ENCODE results near the gene CFAP410. TPM values are rescaled to one million over a fixed set of nuclear protein-coding genes. Genes with fewer than 3 reads are reported as not detected.

The CFAP410 gene
- total RNA-seq, result 3.7 and 4.8 TPM in 2 replicates

GRCh38 chr21:44338971-44339910 is at the start of gene CFAP410:
Gene CFAP410 (minus strand): TSS chr21:44339390. CDS start chr21:44339194, 196 bp downstream.
- peak; percentile 97 to 98 for DNase-seq (ENCODE audit: low read depth in 2 of 2)

GRCh38 chr21:44384968-44385367 is 45.8 kb upstream of the CFAP410 start:
- DNase-seq (ENCODE audit: low read depth in 2 of 2), result no peak

DNA sequence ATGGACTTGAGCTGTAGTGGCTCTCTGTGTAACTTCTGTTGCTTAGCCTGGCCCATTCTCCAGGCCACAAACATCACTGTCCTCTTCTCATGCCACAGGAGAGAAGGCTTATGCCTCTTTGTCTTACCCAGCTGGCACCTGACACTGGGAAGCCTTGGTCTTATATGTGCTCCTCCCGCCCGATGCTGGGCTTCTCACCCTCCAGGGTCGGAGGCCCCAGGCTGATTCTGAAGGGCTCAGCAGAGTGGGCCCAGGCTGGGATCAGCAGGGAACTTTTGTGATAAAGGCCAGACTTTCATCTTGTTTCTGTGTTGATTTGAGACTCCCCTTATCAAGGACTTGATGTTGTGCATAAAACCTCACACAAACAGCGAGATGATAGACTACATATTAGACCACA is 44.0 kb upstream of the CFAP410 start:
- DNase-seq (ENCODE audit: low read depth in 2 of 2), result no peak

DNA sequence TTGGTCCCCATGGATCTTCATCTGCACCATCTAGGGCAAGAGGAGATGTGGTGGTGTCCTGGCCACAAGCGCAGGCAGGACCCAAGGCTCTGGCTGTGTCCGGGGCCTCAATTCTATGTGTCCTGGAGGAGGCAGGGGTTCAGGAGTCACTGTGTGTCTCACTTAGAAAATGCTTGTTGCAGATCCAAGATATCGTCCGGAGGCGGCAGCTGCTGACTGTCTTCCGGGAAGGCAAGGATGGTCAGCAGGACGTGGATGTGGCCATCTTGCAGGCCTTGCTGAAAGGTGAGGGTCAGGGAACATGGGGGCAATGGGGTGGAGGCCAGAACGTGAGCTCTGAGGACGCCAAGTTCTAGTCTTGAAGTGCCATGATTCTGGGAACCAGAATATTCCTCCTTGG is 43.3 kb upstream of the CFAP410 start:
- DNase-seq (ENCODE audit: low read depth in 2 of 2), result no peak

- no peak for DNase-seq (ENCODE audit: low read depth in 2 of 2)
Measured at GRCh38 chr21:44381874-44382273, 42.7 kb upstream of the CFAP410 start.

GRCh38 chr21:44380876-44381275 is 41.7 kb upstream of the CFAP410 start:
- DNase-seq (ENCODE audit: low read depth in 2 of 2), result no peak

- DNase-seq (ENCODE audit: low read depth in 2 of 2), result no peak
Measured at GRCh38 chr21:44379991-44380865, 41.0 kb upstream of the CFAP410 start.

GRCh38 chr21:44379515-44379848 is 40.3 kb upstream of the CFAP410 start:
- no peak for DNase-seq (ENCODE audit: low read depth in 2 of 2)

- DNase-seq (ENCODE audit: low read depth in 2 of 2), result no peak
Measured at GRCh38 chr21:44378646-44379514, 39.7 kb upstream of the CFAP410 start.

DNA sequence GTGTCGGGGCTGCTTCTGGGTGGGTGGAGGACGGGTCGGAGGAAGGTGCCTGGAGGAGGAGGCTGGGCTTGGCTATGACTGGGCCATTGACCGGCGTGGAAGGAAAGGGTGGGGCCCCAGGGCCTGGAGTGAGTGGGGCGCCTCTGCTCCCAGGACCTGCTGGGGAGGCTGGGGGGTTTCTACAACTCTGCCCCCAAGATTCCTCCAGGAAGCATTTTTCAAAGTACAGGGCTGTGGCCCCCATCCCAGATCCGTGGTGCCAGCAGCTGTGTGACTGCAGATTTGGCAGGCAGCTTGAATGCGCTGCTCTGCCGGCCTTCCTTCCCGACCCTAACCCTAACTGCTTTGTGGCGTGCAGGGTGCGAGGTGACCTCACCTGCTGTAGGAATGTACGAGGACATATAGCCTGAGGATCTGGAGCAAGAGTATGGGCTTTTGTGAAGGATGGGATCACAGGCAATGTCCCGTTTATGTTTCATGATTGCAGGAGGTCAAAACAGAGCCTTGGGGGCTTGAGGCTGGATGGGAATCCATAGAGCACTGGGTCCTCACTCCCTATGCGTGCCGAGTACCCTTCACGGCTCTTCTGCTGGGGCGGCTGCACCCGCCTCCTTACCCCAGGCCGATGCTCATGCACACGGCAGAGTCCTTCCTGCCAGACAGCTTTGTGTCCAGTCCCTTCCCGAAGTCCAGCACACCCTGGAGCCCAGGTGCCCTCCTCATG is 38.9 kb upstream of the CFAP410 start:
- DNase-seq (ENCODE audit: low read depth in 2 of 2), result no peak

- DNase-seq (ENCODE audit: low read depth in 2 of 2), result no peak
Measured at GRCh38 chr21:44377201-44377921, 38.2 kb upstream of the CFAP410 start.

GRCh38 chr21:44376606-44377005 is 37.4 kb upstream of the CFAP410 start:
- DNase-seq (ENCODE audit: low read depth in 2 of 2), result no peak

DNA sequence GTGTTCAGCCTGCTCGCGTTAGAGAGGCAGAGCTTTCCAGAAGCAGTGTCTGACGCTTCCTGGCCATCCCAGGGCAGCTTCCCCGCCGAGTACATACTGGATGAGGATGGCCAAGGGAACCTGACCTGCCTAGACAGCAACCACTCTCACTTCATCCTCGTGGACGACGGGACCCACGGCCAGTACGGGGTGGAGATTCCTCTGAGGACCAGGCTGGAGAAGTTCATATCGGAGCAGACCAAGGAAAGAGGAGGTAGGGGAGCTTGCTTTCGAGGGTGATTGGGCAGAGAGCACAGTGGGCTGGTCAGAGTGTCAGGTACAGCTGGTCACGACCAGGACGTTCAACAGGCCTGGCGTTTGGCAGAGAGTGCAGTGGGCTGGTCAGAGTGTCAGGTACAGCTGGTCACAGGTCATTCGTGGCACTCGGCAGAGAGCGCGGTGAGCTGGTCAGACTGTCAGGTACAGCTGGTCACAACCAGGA is 36.6 kb upstream of the CFAP410 start:
- no peak for DNase-seq (ENCODE audit: low read depth in 2 of 2)

- DNase-seq (ENCODE audit: low read depth in 2 of 2), result no peak
Measured at GRCh38 chr21:44375281-44375651, 36.1 kb upstream of the CFAP410 start.

DNA sequence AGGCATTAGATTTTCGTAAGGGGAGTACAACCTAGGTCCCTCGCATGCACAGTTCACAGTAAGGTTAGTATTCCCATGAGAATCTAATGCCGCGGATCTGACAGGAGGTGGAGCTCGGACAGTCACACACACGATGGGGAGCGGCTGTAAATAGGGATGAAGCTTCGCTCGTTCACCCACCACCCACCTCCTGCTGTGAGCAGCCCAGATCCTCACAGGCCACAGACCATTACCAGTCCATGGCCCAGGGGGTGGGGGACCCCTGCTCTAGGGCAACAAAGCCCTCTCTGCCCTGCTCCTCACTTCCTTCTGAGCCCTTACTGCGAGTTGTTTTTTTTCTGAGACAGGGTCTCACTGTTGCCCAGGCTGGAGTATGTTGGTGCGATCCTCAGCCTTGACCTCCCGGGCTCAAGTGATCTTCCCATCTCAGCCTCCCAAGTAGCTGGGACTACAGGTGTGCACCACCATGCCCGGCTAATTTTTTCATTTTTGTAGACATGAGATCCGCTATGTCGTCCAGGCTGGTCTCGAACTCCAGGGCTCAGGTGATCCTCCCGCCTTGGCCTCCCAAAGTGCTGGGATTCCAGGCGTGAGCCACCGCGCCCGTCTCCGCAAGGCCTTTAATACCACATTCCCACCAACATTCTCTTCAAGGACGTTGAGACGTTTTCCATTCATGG is 35.6 kb upstream of the CFAP410 start:
- DNase-seq (ENCODE audit: low read depth in 2 of 2), result no peak

GRCh38 chr21:44372616-44373015 is 33.4 kb upstream of the CFAP410 start:
- no peak for DNase-seq (ENCODE audit: low read depth in 2 of 2)

DNA sequence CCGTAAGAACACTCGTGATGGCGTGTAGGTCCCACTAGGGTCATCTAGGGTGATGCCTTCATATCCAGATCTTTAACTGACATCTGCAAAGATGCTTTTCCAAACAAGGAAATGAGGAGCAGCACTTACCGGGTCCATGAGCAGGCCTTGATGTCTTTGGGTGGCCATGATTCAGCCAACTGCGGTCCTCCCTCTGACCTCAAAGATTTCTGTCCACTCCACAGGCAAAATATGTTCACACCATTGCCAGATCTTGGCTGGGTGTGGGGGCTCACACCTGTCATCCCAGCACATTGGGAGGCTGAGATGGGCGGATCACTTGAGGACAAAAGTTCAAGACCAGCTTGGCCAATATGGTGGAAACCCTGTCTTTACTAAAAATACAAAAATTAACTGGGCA is 32.4 kb upstream of the CFAP410 start:
- no peak for DNase-seq (ENCODE audit: low read depth in 2 of 2)

DNA sequence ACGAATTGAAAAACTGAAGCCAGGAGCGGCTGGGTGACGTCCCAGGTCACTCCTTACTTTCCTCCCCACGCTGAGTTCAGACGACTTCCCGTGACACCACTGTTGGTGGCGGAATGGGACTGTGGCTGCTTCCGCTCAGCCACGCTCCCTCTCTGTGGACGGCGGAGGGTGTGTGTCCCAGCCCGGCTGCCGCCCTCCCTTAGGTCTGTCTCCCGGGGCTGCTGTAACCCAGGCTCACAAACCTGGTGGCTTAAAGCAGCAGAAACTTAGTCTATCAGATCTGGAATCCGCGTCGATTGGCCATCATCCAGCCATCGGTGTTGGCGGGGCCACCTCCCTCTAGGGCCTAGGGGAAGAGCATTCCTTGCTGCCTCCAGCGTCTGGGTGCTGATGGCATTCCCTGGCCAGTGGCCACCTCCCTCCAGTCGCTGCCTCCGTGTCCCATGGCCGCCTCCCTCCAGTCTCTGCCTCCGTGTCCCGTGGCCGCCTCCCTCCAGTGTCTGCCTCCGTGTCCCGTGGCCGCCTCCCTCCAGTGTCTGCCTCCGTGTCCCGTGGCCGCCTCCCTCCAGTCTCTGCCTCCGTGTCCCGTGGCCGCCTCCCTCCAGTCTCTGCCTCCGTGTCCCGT is 31.7 kb upstream of the CFAP410 start:
- DNase-seq (ENCODE audit: low read depth in 2 of 2), result no peak

Measured in lung microvascular endothelial cell (primary cell).